DMS114 treated with DMSO at 0.1 percent for 48 hours (cell line): ENCODE results near the gene PDRG1.

Experiments
- DNase-seq: peaks from one replicate; lab custom pipeline; 2025; ENCODE audit not compliant: unreplicated experiment; lab: John Stamatoyannopoulos, UW

The PDRG1 gene

DNA sequence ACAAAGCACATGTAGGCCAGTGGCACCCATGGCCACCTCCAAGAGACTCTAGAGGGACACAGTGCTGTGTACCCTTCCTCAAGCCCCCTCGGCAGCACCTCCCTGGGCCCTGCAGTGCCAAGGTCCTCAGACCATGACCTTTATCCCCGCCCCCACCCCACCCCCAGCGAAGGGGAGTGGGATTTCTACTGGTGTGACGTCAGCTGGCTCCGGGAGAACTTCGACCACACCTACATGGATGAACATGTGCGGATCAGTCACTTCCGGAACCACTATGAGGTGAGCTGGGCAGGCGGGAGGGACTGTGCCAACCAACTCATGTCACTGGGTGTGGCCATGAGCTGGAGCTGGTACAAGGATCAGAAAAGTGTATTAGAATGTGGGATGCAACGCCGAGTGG, 43.4 kb downstream of the PDRG1 start:
- DNase-seq = no peak

DNA sequence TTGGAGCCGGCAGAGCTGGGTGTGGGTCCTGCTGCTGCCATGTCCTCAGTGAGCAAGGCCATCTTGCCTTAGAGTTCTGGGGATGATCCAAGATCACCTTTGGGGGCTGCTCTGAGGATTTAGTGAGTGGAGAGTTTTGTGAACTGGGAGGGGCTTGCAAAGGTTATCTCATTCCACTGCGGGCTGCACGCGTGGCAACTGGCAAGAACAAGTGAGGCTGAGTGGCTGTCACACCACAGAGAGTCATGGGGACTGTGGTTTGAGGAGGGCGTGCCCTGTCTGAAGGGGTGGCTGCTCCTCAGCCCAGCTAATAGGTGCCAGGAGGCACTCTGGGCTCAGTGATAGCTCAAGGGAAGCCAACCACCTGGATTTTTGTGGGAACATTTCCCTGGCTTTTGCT, 43.8 kb downstream of the PDRG1 start:
- DNase-seq = no peak

DNA sequence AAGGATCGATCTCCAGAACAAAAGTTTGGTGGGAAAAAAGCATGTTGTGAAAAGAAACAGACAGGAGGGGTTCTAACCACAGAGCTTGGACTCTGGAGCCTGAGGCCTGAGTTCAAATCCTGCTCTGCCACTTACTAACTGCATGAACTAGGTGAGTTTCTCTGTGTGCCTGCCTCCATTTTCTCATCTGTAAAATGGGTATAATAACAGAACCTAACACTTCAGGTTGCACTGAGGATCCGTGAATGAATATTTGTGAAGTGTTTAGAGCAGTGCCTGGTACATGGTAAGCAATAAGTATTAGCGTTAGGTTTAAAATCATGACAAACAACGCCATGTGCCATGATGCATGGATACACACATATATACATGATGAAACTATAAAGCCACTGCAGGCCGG, 44.8 kb downstream of the PDRG1 start:
- no peak for DNase-seq

DNA sequence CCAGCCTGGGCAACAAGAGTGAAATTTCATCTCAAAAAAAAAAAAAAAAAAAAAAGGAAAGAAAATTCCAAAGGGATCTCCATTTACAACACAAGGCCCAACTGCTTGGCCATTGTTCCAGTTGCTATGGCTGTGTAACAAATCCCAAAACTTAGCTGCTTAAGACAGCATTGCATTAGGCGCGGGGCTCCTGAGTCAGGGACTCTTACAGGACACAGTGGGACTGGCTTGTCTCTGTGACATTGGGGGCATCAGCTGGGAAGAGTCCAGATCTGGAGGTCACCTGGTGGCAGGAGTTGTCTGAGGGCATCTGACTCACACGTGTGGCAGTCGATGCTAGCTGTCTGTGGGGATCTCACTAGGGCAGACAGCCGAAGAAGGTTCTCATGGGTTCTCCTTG, 45.8 kb downstream of the PDRG1 start:
- no peak for DNase-seq

DNA sequence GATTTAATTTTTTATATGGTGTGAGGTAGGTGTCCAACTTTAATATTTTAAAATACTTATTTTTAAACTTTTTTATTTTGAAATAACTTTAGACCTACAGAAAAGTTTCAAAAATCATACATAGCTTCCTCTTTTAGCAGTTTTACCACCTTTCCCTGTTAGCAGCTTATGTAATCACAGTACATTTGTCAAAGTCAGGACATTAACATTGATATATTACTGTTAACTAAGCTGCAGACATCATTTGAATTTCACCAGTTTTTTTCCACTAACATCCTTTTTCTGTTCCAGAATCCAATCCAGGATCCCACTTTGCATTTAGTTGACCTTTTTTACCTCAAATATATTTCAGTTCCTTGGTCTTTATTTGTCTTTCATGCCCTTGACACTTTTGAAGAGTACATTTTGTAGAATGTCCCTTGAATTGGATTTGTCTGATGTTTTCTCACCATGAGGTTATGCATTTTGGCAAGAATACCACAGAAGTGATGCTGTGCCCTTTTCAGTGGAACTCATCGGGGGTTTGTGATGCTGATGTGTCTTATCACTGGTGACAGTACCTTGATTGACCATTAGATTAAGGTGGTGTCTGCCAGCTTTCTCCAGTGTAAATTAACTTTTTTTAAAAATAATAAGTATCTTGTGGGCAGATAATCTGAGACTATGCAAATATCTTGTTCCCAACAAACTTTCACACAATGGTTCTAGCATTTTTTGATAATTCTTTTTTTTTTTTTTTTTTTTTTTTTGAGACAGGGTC, 48.0 kb downstream of the PDRG1 start:
- no peak for DNase-seq

DNA sequence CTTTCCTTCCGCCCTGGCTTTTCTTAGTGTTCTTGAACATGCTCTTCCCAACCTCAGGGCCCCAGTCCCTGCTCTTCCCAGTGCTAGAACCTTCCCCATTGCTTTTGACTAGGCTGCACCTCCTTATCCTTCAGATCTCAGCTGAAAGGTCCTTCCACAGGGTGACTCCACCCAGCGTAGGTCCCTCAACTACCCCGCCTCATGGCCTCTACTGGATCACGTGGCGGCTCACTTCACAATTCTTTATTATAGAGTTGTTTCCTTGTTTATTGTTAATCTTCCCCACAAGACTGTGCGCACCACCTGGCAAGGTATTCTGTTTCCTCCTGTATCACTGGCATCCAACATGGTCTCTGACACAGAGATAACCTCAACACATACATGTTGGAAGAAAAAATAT, 50.2 kb downstream of the PDRG1 start:
- DNase-seq = no peak

DNA sequence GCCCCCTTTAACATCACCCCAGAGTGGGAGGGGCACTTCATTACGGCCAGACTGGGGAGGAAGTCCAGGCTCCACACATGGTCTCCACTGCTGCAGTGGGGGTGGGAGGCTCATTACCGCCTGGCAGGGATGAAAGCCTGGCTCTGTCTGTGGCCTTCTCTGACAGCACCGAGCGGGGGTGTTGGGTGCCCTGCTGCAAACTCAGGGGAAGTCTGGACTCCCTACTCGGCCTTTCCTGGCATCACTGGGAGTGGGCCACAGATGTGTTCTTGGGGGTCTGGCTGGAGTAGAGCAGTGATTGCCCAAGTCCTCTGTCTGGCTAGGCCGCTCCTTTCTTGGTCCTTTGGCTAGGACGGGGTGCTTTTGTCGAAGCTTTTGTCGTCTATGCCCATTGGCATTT, 54.3 kb downstream of the PDRG1 start:
- DNase-seq = no peak

DNA sequence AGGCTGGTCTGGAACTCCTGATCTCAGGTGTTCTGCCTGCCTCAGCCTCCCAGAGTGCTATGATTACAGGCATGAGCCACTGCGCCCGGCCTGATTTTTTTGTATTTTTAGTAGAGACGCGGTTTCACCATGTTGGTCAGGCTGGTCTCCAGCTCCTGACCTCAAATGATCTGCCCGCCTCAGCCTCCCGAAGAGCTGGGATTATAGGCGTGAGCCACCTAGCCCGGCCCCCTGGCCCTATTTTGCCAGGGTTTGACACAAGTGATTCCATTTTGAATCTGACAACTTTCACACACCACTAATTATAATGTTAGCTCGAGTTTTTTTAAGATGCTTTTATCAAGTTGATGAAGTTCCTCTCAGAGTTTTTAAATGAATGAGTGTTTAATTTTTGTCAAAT, 55.8 kb downstream of the PDRG1 start:
- DNase-seq = no peak

DNA sequence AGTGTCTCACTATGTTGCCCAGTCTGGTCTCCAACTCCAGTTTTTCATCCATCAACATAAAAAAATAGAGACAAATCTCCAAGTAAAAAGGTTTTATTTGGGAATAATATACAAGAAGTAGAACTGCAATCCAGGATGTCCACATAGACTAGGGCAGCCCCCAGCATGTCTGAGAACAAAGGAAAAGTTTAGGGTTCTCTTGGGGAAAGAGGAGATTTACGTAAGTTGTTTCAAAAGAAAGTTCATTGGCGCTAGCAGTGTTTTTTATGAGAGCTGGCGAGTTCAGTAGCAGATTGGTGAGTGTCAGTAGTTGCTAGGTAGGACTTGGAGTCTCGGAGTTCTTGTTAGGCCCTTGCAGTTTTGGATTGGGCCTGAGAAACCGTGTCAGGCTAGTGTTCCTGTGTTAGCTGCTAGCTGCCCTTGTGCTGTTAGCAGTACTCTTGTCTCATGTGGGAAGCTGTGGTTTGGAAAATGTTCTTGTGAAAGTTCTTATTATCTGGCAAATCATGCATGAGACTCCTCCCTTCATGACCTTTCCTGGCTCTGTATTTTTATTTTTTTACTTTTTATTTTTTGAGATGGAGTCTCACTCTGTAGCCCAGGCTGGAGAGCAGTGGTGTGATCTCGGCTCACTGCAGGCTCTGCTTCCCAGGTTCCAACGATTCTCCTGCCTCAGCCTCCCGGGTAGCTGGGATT, 56.7 kb downstream of the PDRG1 start:
- DNase-seq = peak; percentile 91
